Measurements from ENCODE around the gene FARP1. TPM values are rescaled to one million over a fixed set of nuclear protein-coding genes. Genes with fewer than 3 reads are reported as not detected.

FARP1 gene
- total RNA-seq, 4 donors from 2014 or later = 103 to 172 (median 129) TPM

GRCh38 chr13:98454389-98454881, 311.5 kb downstream of the FARP1 start:
- WGBS, 2 donors = 7 to 12% methylated on average over 7 of the region's 7 CpGs

GRCh38 chr13:98456413-98456845, 313.5 kb downstream of the FARP1 start:
- no peaks in the 10 kb centered on the region for H3K9me3 ChIP-seq
- H3K4me1 ChIP-seq = peaks cover 21 to 26% of the 10 kb centered on the region in 2 donors
- no peaks in the 10 kb centered on the region for H3K27me3 ChIP-seq
- no peak overlapping the region for H3K4me3 ChIP-seq (replicated peaks in 1 of 3)
- no peak for TF ChIP-seq CTCF (IDR thresholded peaks at IDR 0.05)
- no peak for TF ChIP-seq POLR2A (IDR thresholded peaks at IDR 0.05)
- DNase-seq = no peak
- WGBS, 2 donors = 83 to 88% methylated on average over 6 of the region's 6 CpGs
- peaks cover 19 to 21% of the 10 kb centered on the region in 2 donors for H3K36me3 ChIP-seq
- intact Hi-C loops (cut with DNase I) = no loop called here
- H3K27ac ChIP-seq = peak overlapping the region in 2 of 3 donors; percentile 52 to 94

More at GRCh38 chr13:98454389-98454881, 311.5 kb downstream of the FARP1 start:
- Histone ChIP-seq H3K27me3 (no peaks in the 10 kb centered on the region), H3K36me3 (peaks cover 8 to 16% of the 10 kb centered on the region in 2 donors), H3K9me3 (no peaks in the 10 kb centered on the region), H3K27ac (peak overlapping the region; percentile 84 to 95 (median 94)), H3K4me3 (replicated peaks in 1 of 3) (no peak overlapping the region), H3K4me1 (peaks cover 30 to 45% of the 10 kb centered on the region in 2 donors)
- TF ChIP-seq POLR2A (IDR thresholded peaks at IDR 0.05) (peak in 1 of 2 donors; percentile 53), CTCF (IDR thresholded peaks at IDR 0.05) (no peak)
- intact Hi-C loops (cut with DNase I) = no loop called here
- peak; percentile 53 to 55 for DNase-seq

- H3K9me3 ChIP-seq = no peaks in the 10 kb centered on the region
- whole genome bisulfite sequencing, 2 donors = 96 to 97% methylated on average over 13 of the region's 13 CpGs
- intact Hi-C loops (cut with DNase I) = no loop called here
- peak overlapping the region in 1 of 3 donors; percentile 52 for H3K27ac ChIP-seq
- no peak for DNase-seq
- peaks cover 19 to 22% of the 10 kb centered on the region in 2 donors for H3K36me3 ChIP-seq
- no peak for TF ChIP-seq CTCF (IDR thresholded peaks at IDR 0.05)
- no peak for TF ChIP-seq POLR2A (IDR thresholded peaks at IDR 0.05)
- H3K27me3 ChIP-seq = no peaks in the 10 kb centered on the region
- H3K4me3 ChIP-seq (replicated peaks in 1 of 3) = no peak overlapping the region
- H3K4me1 ChIP-seq = peaks cover 15 to 20% of the 10 kb centered on the region in 2 donors
Observed at GRCh38 chr13:98457053-98457452, 314.2 kb downstream of the FARP1 start.

GRCh38 chr13:98458431-98458830, 315.5 kb downstream of the FARP1 start:
- Histone ChIP-seq H3K9me3 (no peaks in the 10 kb centered on the region), H3K27ac (peak overlapping the region in 1 of 3 donors; percentile 21), H3K4me1 (peaks cover 18 to 27% of the 10 kb centered on the region in 2 donors), H3K27me3 (no peaks in the 10 kb centered on the region), H3K36me3 (peaks cover 19 to 22% of the 10 kb centered on the region in 2 donors), H3K4me3 (replicated peaks in 1 of 3) (no peak overlapping the region)
- WGBS, 2 donors = 62 to 72% methylated on average over 11 to 15 of the region's 16 CpGs
- TF ChIP-seq CTCF (IDR thresholded peaks at IDR 0.05) = no peak
- no peak for TF ChIP-seq POLR2A (IDR thresholded peaks at IDR 0.05)
- intact Hi-C loops (cut with DNase I) = no loop called here
- no peak for DNase-seq

GRCh38 chr13:98459171-98459681, 316.3 kb downstream of the FARP1 start:
- Histone ChIP-seq H3K4me3 (replicated peaks in 1 of 3) (no peak overlapping the region), H3K27ac (peak overlapping the region in 1 of 3 donors; percentile 10), H3K9me3 (no peaks in the 10 kb centered on the region), H3K4me1 (peaks cover 19 to 27% of the 10 kb centered on the region in 2 donors), H3K27me3 (no peaks in the 10 kb centered on the region), H3K36me3 (peaks cover 19 to 22% of the 10 kb centered on the region in 2 donors)
- intact Hi-C loops (cut with DNase I) = no loop called here
- WGBS, 2 donors = 90 to 94% methylated on average over 13 of the region's 18 CpGs
- no peak for DNase-seq
- TF ChIP-seq CTCF (IDR thresholded peaks at IDR 0.05) = no peak
- TF ChIP-seq POLR2A (IDR thresholded peaks at IDR 0.05) = no peak
